OCI-LY1 (cell line): ENCODE results near the gene ACTN2.

Source experiments
- H2AFZ ChIP-seq: fragments of 200-600 bp; sonication (generic), shearing (Covaris generic); 2 replicates; pipeline ENCODE4 v1.6.0; 2014; ENCODE audit warnings: antibody characterized with exemption, mild to moderate bottlenecking, low read length
- H3F3A ChIP-seq: fragments of 200-600 bp; sonication (generic), shearing (Covaris generic); 2 replicates; pipeline ENCODE4 v1.6.0; 2014; ENCODE audit warnings: mild to moderate bottlenecking, antibody characterized with exemption, low read length, moderate library complexity; ENCODE audit not compliant: insufficient read depth
- H3K27ac ChIP-seq: fragments of 200-600 bp; sonication (generic); 2 replicates; pipeline ENCODE4 v1.5.1; 2014; ENCODE audit warnings: low read length, mixed run types, mild to moderate bottlenecking, low read depth; ENCODE audit not compliant: poor library complexity, severe bottlenecking
- H3K27me3 ChIP-seq: fragments of 200-600 bp; sonication (generic); 2 replicates; pipeline ENCODE4 v1.6.0; 2014; ENCODE audit warnings: antibody characterized with exemption, mild to moderate bottlenecking, low read length, moderate library complexity; ENCODE audit not compliant: insufficient read depth
- H3K36me3 ChIP-seq: fragments of 200-600 bp; sonication (generic); 2 replicates; pipeline ENCODE4 v1.6.1; 2014; ENCODE audit warnings: mild to moderate bottlenecking, antibody characterized with exemption, low read length, moderate library complexity, mixed read lengths; ENCODE audit not compliant: insufficient read depth
- H3K4me1 ChIP-seq: fragments of 200-600 bp; sonication (generic); 2 replicates; pipeline ENCODE4 v1.5.1; 2014; ENCODE audit warnings: mild to moderate bottlenecking, low read length, moderate library complexity; ENCODE audit not compliant: insufficient read depth, severe bottlenecking
- H3K4me2 ChIP-seq: fragments of 200-600 bp; sonication (generic), shearing (Covaris generic); 2 replicates; pipeline ENCODE4 v1.6.1; 2014; ENCODE audit warnings: low read length
- H3K4me3 ChIP-seq: fragments of 200-600 bp; sonication (generic); 2 replicates; pipeline ENCODE4 v1.5.1; 2014; ENCODE audit warnings: low read length, low read depth, mild to moderate bottlenecking, mixed read lengths; ENCODE audit not compliant: poor library complexity, severe bottlenecking
- H3K79me2 ChIP-seq: fragments of 200-600 bp; shearing (Covaris generic); 2 replicates; pipeline ENCODE4 v1.6.1; 2016; ENCODE audit warnings: mixed run types, low read length, mixed read lengths; ENCODE audit not compliant: insufficient read depth
- H3K9ac ChIP-seq: fragments of 200-600 bp; sonication (generic), shearing (Covaris generic); 2 replicates; pipeline ENCODE4 v1.6.1; 2014; ENCODE audit warnings: mild to moderate bottlenecking, low read length, mixed read lengths
- H3K9me2 ChIP-seq: fragments of 200-600 bp; sonication (generic), shearing (Covaris generic); 2 replicates; pipeline ENCODE4 v1.6.1; 2014; ENCODE audit warnings: low read depth, mild to moderate bottlenecking, low read length, mixed read lengths
- H3K9me3 ChIP-seq: fragments of 200-600 bp; shearing (Covaris generic); 2 replicates; pipeline ENCODE4 v1.6.1; 2014; ENCODE audit warnings: low read length, mixed read lengths
- H4K20me1 ChIP-seq: fragments of 200-600 bp; sonication (generic), shearing (Covaris generic); 2 replicates; pipeline ENCODE4 v1.6.0; 2016; ENCODE audit warnings: mild to moderate bottlenecking, low read length; ENCODE audit not compliant: insufficient read depth
- CTCF ChIP-seq: fragments of 200-600 bp; sonication (generic), shearing (Covaris generic); IDR thresholded peaks from 2 replicates; pipeline ENCODE4 v1.5.1; 2017; ENCODE audit warnings: mild to moderate bottlenecking, antibody characterized with exemption, low read length, moderate library complexity, mixed read lengths
- EZH2 ChIP-seq: fragments of 200-600 bp; sonication (generic), shearing (Covaris generic); IDR thresholded peaks from 2 replicates; pipeline ENCODE4 v1.8.0; 2017; ENCODE audit warnings: borderline replicate concordance, mixed run types, mild to moderate bottlenecking, antibody characterized with exemption, low read length, moderate library complexity, mixed read lengths

ACTN2 gene

GRCh38 chr1:236750928-236751327, 64.6 kb downstream of the ACTN2 start:
- H3K27ac ChIP-seq: no peak overlapping the region
- H3F3A ChIP-seq: no peaks in the 10 kb centered on the region
- no peaks in the 10 kb centered on the region for H3K36me3 ChIP-seq
- H3K79me2 ChIP-seq: no peaks in the 10 kb centered on the region
- no peaks in the 10 kb centered on the region for H3K4me1 ChIP-seq
- H3K9ac ChIP-seq: no peak overlapping the region
- H2AFZ ChIP-seq: no peak overlapping the region
- H3K9me2 ChIP-seq: no peaks in the 10 kb centered on the region
- no peak overlapping the region for H3K4me2 ChIP-seq
- H4K20me1 ChIP-seq: no peaks in the 10 kb centered on the region
- H3K27me3 ChIP-seq: no peaks in the 10 kb centered on the region
- TF ChIP-seq EZH2 (no peak), CTCF (no peak)
- H3K4me3 ChIP-seq: no peak overlapping the region
- no peaks in the 10 kb centered on the region for H3K9me3 ChIP-seq

GRCh38 chr1:236751385-236751784, 65.1 kb downstream of the ACTN2 start:
- no peak overlapping the region for H3K4me3 ChIP-seq
- no peak overlapping the region for H3K4me2 ChIP-seq
- no peaks in the 10 kb centered on the region for H3K36me3 ChIP-seq
- H3K9me2 ChIP-seq: no peaks in the 10 kb centered on the region
- H3K27me3 ChIP-seq: no peaks in the 10 kb centered on the region
- H2AFZ ChIP-seq: no peak overlapping the region
- no peaks in the 10 kb centered on the region for H4K20me1 ChIP-seq
- H3K27ac ChIP-seq: no peak overlapping the region
- no peak overlapping the region for H3K9ac ChIP-seq
- H3F3A ChIP-seq: no peaks in the 10 kb centered on the region
- no peaks in the 10 kb centered on the region for H3K9me3 ChIP-seq
- TF ChIP-seq CTCF (no peak), EZH2 (no peak)
- no peaks in the 10 kb centered on the region for H3K79me2 ChIP-seq
- no peaks in the 10 kb centered on the region for H3K4me1 ChIP-seq

GRCh38 chr1:236751935-236752334, 65.6 kb downstream of the ACTN2 start:
- H3K9me3 ChIP-seq: no peaks in the 10 kb centered on the region
- no peaks in the 10 kb centered on the region for H3K9me2 ChIP-seq
- no peaks in the 10 kb centered on the region for H3K27me3 ChIP-seq
- H3K9ac ChIP-seq: no peak overlapping the region
- no peaks in the 10 kb centered on the region for H4K20me1 ChIP-seq
- no peak for TF ChIP-seq EZH2
- TF ChIP-seq CTCF: no peak
- no peak overlapping the region for H2AFZ ChIP-seq
- no peaks in the 10 kb centered on the region for H3K4me1 ChIP-seq
- H3K4me2 ChIP-seq: no peak overlapping the region
- H3K4me3 ChIP-seq: no peak overlapping the region
- H3K79me2 ChIP-seq: no peaks in the 10 kb centered on the region
- H3K36me3 ChIP-seq: no peaks in the 10 kb centered on the region
- no peaks in the 10 kb centered on the region for H3F3A ChIP-seq
- H3K27ac ChIP-seq: no peak overlapping the region
